GM18505 (cell line): ENCODE results near the gene HYAL1.
"Not testable (repeated sequence)": the region's sequence is repeated elsewhere in the genome, so short reads cannot be mapped to it uniquely, and the experiment has no call there.

ENCODE experiments used
- ATAC-seq: cut with Tn5 transposase; IDR thresholded peaks from one replicate; pipeline ENCODE4 v1.9.1; 2021; ENCODE audit not compliant: unreplicated experiment
- POLR2A ChIP-seq: IDR thresholded peaks from 4 replicates; pipeline ENCODE4 v1.6.1; 2011; ENCODE audit warnings: borderline replicate concordance; ENCODE audit not compliant: insufficient read depth, insufficient read length; ENCODE audit errors: extremely low read depth

Gene HYAL1

DNA sequence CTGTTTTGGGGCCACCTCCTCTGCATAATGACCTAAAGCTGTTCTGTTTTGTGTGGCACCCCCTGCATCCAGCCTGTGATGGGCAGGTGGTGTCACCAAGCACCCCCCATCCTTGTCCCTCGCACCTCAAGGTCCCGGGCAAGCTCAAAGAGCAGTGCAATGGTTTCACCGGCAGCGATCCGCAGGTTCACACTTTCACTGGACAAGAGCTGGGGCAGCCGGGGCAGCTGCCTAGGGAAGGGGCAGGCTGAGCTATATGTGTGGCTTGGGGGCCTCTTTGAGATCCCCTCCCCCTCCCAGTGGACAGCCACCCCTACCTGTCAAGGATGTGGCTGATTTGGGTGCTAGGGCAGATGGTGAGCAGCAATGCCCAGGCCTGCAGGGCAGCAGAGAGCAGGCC lies 14.2 kb downstream of the HYAL1 start:
- no peak for TF ChIP-seq POLR2A
- ATAC-seq: no peak

DNA sequence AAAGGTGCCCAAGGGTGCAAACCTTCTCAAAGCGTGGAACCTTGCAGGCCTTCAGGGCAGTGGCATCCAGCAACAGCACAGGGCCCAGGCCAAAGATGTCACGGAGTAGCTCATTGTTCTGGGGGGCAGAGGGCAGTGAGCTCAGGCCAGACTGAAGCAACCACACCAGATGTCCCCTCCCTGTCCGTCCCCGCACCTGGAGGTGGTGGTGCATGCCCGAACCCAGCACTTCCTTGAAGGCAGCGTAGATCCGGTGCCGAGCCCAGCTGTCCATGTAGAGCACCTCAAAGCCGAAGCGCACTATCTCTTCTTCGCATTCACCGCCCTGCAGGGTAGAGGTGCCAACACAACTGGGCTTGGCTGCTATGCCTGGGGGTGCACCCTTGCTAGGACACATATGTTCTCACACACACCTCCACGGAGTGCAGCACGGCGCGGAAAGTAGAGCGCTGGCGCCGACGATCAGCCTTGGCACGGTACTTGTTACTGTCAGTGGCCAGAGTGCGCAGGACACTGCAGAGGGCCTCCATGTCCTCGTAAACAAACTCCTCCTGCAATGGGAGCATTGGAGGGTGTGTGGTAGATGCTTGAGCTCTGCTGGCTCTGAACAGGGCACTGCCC lies 14.9 kb downstream of the HYAL1 start:
- TF ChIP-seq POLR2A: no peak
- ATAC-seq: no peak

DNA sequence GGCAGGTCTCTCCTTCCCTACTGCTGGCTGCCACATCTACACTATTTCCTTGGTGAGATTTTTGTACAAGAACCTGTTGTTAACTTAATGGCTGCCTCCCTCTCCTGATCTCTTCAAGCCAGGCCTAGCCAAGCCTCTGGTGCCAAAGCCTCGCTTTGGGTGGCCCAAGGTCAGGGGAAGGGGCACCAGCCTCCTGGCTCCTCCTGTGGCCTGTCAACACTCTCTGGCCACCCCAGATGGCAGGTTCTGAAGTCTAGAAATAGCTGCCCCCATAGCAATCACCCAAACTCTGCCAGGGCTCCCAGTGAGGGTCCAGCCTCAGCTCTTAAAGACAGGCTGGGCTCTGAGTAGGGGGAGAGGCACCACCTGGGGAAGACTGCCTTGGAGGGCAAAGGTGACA lies 16.1 kb downstream of the HYAL1 start:
- no peak for ATAC-seq
- TF ChIP-seq POLR2A: no peak

DNA sequence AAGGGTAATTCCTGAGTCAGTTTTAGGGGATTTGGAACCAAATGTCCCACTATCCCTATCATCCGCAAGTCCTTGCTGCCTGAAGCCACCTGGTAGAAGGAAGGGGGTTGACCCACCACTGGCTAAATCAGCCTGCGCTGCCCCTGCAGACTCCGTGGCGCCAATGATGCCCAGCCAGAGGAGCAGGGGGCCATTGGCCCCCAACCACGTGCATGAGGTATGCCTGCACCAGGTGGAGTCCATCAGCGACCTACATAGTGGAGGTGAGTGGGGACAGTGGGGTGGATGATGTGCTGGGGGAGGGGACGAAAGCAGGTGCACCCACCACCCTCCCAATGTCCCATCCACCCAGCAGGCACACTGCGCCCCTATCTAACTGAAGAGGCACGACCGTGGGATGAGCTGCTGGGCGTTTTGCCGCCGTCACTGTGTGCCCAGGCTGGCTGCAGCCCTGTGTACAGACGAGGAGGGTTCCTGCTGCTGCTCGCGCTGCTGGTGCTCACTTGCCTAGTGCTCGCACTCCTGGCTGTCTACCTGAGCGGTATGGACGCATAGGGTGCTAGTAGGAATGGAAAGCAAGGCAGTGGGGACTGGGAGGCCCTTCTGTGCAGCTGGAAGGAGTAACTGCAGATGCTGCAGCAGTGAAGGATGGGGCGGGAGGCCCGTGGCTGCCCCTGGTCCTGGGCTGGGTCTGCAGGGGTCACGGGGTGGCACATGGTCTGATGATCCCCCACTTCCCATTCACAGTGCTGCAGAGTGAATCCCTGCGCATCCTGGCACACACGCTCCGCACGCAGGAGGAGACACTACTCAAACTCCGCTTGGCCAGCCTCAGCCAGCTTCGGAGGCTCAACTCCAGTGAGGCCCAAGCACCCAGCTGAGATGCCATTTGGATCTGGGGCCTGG lies 16.8 kb downstream of the HYAL1 start:
- no peak for ATAC-seq
- no peak for TF ChIP-seq POLR2A

DNA sequence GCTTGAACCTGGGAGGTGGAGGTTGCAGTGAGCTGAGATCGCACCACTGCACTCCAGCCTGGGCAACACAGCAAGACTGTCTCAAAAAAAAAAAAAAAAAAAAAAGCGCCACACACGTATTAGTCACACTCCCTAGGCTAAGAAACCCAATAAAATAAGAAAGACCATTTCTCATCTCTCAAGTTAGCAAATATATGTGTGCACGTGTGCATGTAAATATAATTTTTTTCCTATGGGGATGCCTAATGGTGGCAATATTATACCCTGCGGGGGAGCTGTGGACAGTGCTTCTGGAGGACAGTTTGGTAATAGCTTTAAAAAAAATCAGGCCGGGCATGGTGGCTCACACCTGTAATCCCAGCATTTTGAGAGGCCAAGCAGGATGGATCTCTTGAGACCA lies 19.3 kb downstream of the HYAL1 start:
- ATAC-seq: not testable (repeated sequence)

DNA sequence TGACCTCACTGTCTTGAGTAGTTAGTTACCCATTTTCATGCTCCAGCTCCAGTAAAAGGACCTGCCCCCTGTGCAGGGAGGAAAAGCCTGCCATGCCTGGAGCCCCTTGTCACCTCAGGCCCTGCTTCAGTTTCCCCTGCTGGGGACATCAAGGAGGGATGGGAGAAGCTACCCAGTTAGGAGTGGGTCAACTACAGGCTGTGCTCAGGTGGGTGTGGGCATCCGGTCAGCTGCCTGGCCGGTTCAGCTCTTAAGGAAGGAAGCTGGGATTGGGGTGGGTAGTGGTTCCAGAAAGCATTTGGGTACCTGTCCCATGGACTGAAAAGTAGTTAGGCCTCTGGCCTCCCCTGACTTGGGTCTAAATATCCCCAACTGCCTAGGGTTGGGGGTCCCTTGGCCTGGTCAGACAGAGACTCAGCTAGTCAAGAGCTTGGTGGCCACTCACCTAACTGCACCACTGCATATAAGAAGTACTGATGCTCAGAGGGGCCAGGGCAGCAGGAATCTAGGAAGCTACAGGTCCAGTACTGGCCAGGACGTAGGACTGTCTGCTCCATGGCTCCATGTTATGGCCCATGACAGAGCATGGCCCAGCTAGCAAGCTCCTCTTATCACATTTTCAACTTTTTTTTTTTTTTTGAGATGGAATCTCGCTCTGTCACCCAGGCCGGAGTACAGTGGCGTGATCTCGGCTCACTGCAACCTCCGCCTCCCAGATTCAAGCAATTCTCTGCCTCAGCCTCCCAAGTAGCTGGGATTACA lies 23.9 kb downstream of the HYAL1 start:
- no peak for ATAC-seq
- no peak for TF ChIP-seq POLR2A

- TF ChIP-seq POLR2A: no peak
- no peak for ATAC-seq
These were observed 24.5 kb downstream of the HYAL1 start, which contains the start of gene LSMEM2 for GRCh38 chr3:50278880-50279224. TSS of gene LSMEM2 (plus strand) at chr3:50279087. CDS start at chr3:50279114, 27 bp downstream.

- no peak for TF ChIP-seq POLR2A
- ATAC-seq: no peak
These were observed 25.1 kb downstream of the HYAL1 start for GRCh38 chr3:50278123-50278879.

DNA sequence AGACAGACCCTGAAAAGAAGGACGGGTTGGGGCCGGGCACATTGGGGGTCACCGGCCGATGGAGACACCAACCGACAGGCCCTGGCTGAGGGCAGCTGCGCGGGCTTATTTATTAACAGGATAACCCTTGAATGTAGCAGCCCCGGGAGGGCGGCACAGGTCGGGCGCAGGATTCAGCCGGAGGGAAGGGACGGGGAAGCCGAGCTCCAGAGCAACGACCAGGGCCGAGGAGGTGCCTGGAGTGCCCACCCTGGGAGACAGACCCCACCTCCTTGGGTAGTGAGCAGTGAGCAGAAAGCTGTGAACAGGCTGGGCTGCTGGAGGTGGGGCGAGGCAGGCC lies 26.6 kb downstream of the HYAL1 start:
- TF ChIP-seq POLR2A: no peak
- ATAC-seq: no peak

DNA sequence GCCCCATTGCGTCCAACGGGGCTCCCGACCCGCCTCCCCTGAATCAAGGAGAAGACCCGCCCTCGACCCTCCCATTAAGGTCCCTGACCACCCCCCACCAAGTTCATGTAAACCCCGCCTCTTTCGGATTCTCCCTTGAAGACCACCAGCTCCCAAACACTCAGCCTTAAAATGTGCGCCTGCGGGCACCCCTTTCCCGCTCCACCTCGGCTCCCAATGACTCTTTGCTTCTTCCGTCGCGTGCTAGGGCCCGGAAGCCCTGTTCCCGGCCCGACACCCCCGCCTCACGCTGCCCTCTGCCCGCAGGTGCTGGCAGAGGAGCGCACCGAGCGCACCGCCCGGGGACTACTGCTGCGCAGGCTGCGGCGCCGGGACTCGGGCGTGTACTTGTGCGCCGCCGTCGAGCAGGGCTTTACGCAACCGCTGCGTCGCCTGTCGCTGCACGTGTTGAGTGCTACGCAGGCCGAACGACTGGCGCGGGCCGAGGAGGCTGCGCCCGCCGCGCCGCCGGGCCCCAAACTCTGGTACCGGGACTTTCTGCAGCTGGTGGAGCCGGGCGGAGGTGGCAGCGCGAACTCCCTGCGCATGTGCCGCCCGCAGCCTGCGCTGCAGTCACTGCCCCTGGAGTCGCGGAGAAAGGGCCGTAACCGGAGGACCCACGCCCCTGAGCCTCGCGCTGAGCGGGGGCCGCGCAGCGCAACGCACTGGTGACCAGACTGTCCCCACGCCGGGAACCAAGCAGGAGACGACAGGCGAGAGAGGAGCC lies 27.2 kb downstream of the HYAL1 start:
- no peak for TF ChIP-seq POLR2A
- ATAC-seq: no peak

- TF ChIP-seq POLR2A: no peak
- no peak for ATAC-seq
These were observed 28.0 kb downstream of the HYAL1 start for GRCh38 chr3:50275141-50275995.
